Chondrocyte (in vitro differentiated cells): ENCODE data around the gene BGN. TPM values are rescaled to one million over a fixed set of nuclear protein-coding genes. Genes with fewer than 3 reads are reported as not detected.

ENCODE experiments used
- DNase-seq: peaks from one replicate; pipeline ENCODE4 v3.0.0; 2021; ENCODE audit warnings: mixed read lengths, low spot score
- H3K27ac Mint-ChIP-seq: one replicate; pipeline ENCODE4 v1.8.0; 2021; ENCODE audit warnings: mild to moderate bottlenecking, moderate library complexity, mixed read lengths; ENCODE audit not compliant: unreplicated experiment
- H3K27me3 Mint-ChIP-seq: 2 replicates; pipeline ENCODE4 v1.8.0; 2021; ENCODE audit warnings: low read depth, mixed read lengths
- H3K36me3 Mint-ChIP-seq: 2 replicates; pipeline ENCODE4 v1.8.0; 2021; ENCODE audit warnings: low read depth, mixed read lengths
- H3K4me1 Mint-ChIP-seq: 2 replicates; pipeline ENCODE4 v1.8.0; 2021; ENCODE audit warnings: low read depth, mild to moderate bottlenecking, mixed read lengths
- H3K4me3 Mint-ChIP-seq: one replicate; pipeline ENCODE4 v1.8.0; 2021; ENCODE audit warnings: mild to moderate bottlenecking, moderate library complexity, mixed read lengths; ENCODE audit not compliant: unreplicated experiment
- H3K9me3 Mint-ChIP-seq: 2 replicates; pipeline ENCODE4 v1.8.0; 2021; ENCODE audit warnings: low read depth, mixed read lengths
- CTCF ChIP-seq: fragments of 200-600 bp; sonication (generic); IDR thresholded peaks from 2 replicates; pipeline ENCODE4 v1.5.0; 2021; ENCODE audit warnings: antibody characterized with exemption, mild to moderate bottlenecking, moderate library complexity
- total RNA-seq: library from RNA; stranded (reverse); gene quantifications from 3 replicates; pipeline ENCODE4 v1.2.1, GENCODE V29; 2021

The BGN gene
- total RNA-seq, 1 donor from 2014 or later, result 2,632 TPM

GRCh38 chrX:153524234-153524633 lies 29.5 kb downstream of the BGN start:
- Mint-ChIP-seq H3K4me3 (no peak overlapping the region), H3K9me3 (peaks cover 4% of the 10 kb centered on the region), H3K36me3 (no peaks in the 10 kb centered on the region), H3K27ac (no peak overlapping the region), H3K27me3 (peaks cover 11% of the 10 kb centered on the region), H3K4me1 (peaks cover 4% of the 10 kb centered on the region)
- no peak for TF ChIP-seq CTCF
- DNase-seq, result no peak

- peaks cover 4% of the 10 kb centered on the region for H3K9me3 Mint-ChIP-seq
- TF ChIP-seq CTCF, result no peak
These were observed 30.7 kb downstream of the BGN start for GRCh38 chrX:153525451-153525850.

GRCh38 chrX:153526042-153526441 lies 31.3 kb downstream of the BGN start:
- H3K36me3 Mint-ChIP-seq, result no peaks in the 10 kb centered on the region
- peaks cover 4% of the 10 kb centered on the region for H3K9me3 Mint-ChIP-seq
- DNase-seq, result no peak
- no peak for TF ChIP-seq CTCF
- H3K4me3 Mint-ChIP-seq, result no peak overlapping the region
- peaks cover 3% of the 10 kb centered on the region for H3K4me1 Mint-ChIP-seq
- H3K27me3 Mint-ChIP-seq, result peaks cover 11% of the 10 kb centered on the region
- H3K27ac Mint-ChIP-seq, result no peak overlapping the region

More at GRCh38 chrX:153525451-153525850, 30.7 kb downstream of the BGN start:
- Mint-ChIP-seq H3K36me3 (no peaks in the 10 kb centered on the region), H3K4me3 (no peak overlapping the region), H3K27me3 (peaks cover 11% of the 10 kb centered on the region), H3K4me1 (peaks cover 4% of the 10 kb centered on the region), H3K27ac (no peak overlapping the region)
- no peak for DNase-seq

GRCh38 chrX:153526801-153527200 lies 32.0 kb downstream of the BGN start:
- Mint-ChIP-seq H3K27ac (no peak overlapping the region), H3K4me3 (no peak overlapping the region), H3K36me3 (no peaks in the 10 kb centered on the region), H3K4me1 (no peaks in the 10 kb centered on the region), H3K27me3 (peaks cover 11% of the 10 kb centered on the region), H3K9me3 (peaks cover 4% of the 10 kb centered on the region)
- no peak for DNase-seq
- TF ChIP-seq CTCF, result no peak

GRCh38 chrX:153527208-153527607 lies 32.4 kb downstream of the BGN start:
- Mint-ChIP-seq H3K36me3 (no peaks in the 10 kb centered on the region), H3K27me3 (peaks cover 11% of the 10 kb centered on the region), H3K27ac (no peak overlapping the region), H3K4me3 (no peak overlapping the region), H3K4me1 (no peaks in the 10 kb centered on the region), H3K9me3 (peaks cover 4% of the 10 kb centered on the region)
- TF ChIP-seq CTCF, result no peak
- DNase-seq, result no peak
